CD4-positive, CD25-positive, alpha-beta regulatory T cell (primary cell): ENCODE results near the gene IL7R. TPM values are rescaled to one million over a fixed set of nuclear protein-coding genes. Genes with fewer than 3 reads are reported as not detected.

Source experiments
- ATAC-seq, 2 donors: fragments of 150-1000 bp; cut with Tn5 transposase; one replicate each; pipeline ENCODE4 v1.10.0; 2021; ENCODE audit warnings: low read depth in 2 of 2, moderate number of reproducible peaks in 2 of 2, moderate library complexity in 1 of 2
- DNase-seq, 3 donors: peaks; one replicate each; pipeline versions ENCODE4 v3.0.0 to v3.0.0-alpha.2; 2012 to 2022; ENCODE audit warnings: mixed read lengths in 1 of 3
- H3K27ac ChIP-seq: one replicate; pipeline ENCODE4 v1.7.0; 2013; ENCODE audit warnings: mild to moderate bottlenecking, low read length; ENCODE audit not compliant: insufficient read depth, poor library complexity, severe bottlenecking
- H3K27me3 ChIP-seq: one replicate; pipeline ENCODE4 v1.7.0; 2013; ENCODE audit warnings: low read length; ENCODE audit not compliant: control insufficient read depth, insufficient read depth
- H3K36me3 ChIP-seq: one replicate; pipeline ENCODE4 v1.7.0; 2013; ENCODE audit warnings: mild to moderate bottlenecking, low read length, moderate library complexity; ENCODE audit not compliant: control insufficient read depth, insufficient read depth
- H3K4me1 ChIP-seq: 2 replicates; pipeline ENCODE4 v1.7.0; 2013; ENCODE audit warnings: mild to moderate bottlenecking, low read length; ENCODE audit not compliant: insufficient read depth, control insufficient read depth, poor library complexity, severe bottlenecking
- H3K4me3 ChIP-seq: one replicate; pipeline ENCODE4 v1.7.0; 2013; ENCODE audit warnings: low read depth, mild to moderate bottlenecking, low read length, moderate library complexity
- H3K9me3 ChIP-seq, 2 experiments: 1 replicate in 1 of 2; 2 replicates in 1 of 2; pipeline ENCODE4 v1.7.0; 2013; ENCODE audit warnings: low read length in 2 of 2, mild to moderate bottlenecking in 1 of 2, moderate library complexity in 1 of 2; ENCODE audit not compliant: control insufficient read depth in 2 of 2
- H3K27ac Mint-ChIP-seq, 3 donors: one replicate each; pipeline ENCODE4 v1.8.0; 2020 to 2022; ENCODE audit warnings: mild to moderate bottlenecking in 3 of 3, mixed read lengths in 3 of 3, moderate library complexity in 2 of 3
- H3K27me3 Mint-ChIP-seq: one replicate; pipeline ENCODE4 v1.8.0; 2022; ENCODE audit warnings: mild to moderate bottlenecking, mixed read lengths
- H3K36me3 Mint-ChIP-seq: one replicate; pipeline ENCODE4 v1.8.0; 2020; ENCODE audit warnings: mixed read lengths
- H3K4me1 Mint-ChIP-seq, 4 donors: one replicate each; pipeline ENCODE4 v1.8.0; 2020 to 2022; ENCODE audit warnings: mixed read lengths in 4 of 4, mild to moderate bottlenecking in 1 of 4
- H3K4me3 Mint-ChIP-seq, 4 donors: one replicate each; pipeline ENCODE4 v1.8.0; 2020 to 2022; ENCODE audit warnings: mild to moderate bottlenecking in 4 of 4, mixed read lengths in 4 of 4, moderate library complexity in 3 of 4
- H3K9me3 Mint-ChIP-seq, 7 donors: one replicate each; pipeline ENCODE4 v1.8.0; 2020 to 2022; ENCODE audit warnings: mixed read lengths in 7 of 7, mild to moderate bottlenecking in 3 of 7, moderate library complexity in 2 of 7
- polyA plus RNA-seq, 4 donors: library from polyadenylated mRNA; unstranded; fragments of 300-500 nt; fragmentation: Illumina TruSeq; gene quantifications; one replicate each; pipeline ENCODE4 v1.2.3, GENCODE V29; 2021
- total RNA-seq: library from RNA; stranded (reverse); gene quantifications from one replicate; pipeline ENCODE4 v1.2.3, GENCODE V29; 2022

IL7R gene
- total and polyA plus RNA-seq, 5 donors from 2014 or later = 110 to 394 (median 295) TPM

GRCh38 chr5:35908814-35909213, 52.1 kb downstream of the IL7R start:
- peaks cover 5% of the 10 kb centered on the region for H3K36me3 Mint-ChIP-seq
- H3K4me1 Mint-ChIP-seq = peaks cover 14 to 34% (median 24%) of the 10 kb centered on the region in 4 donors
- Histone ChIP-seq H3K4me1 (peaks cover 13% of the 10 kb centered on the region), H3K9me3 (no peaks in the 10 kb centered on the region), H3K27ac (no peak overlapping the region), H3K4me3 (no peak overlapping the region), H3K27me3 (no peaks in the 10 kb centered on the region), H3K36me3 (no peaks in the 10 kb centered on the region)
- DNase-seq (no peak), ATAC-seq (no peak)
- H3K4me3 Mint-ChIP-seq = peak overlapping the region in 1 of 4 donors; percentile 54
- H3K27ac Mint-ChIP-seq = no peak overlapping the region
- H3K9me3 Mint-ChIP-seq = peaks cover 0 to 7% (median 2%) of the 10 kb centered on the region in 7 donors
- peaks cover 6% of the 10 kb centered on the region for H3K27me3 Mint-ChIP-seq

- Mint-ChIP-seq H3K4me3 (no peak overlapping the region), H3K36me3 (peaks cover 6% of the 10 kb centered on the region)
- no peak for ATAC-seq
Observed at GRCh38 chr5:35919191-35919590, 62.5 kb downstream of the IL7R start.

DNA sequence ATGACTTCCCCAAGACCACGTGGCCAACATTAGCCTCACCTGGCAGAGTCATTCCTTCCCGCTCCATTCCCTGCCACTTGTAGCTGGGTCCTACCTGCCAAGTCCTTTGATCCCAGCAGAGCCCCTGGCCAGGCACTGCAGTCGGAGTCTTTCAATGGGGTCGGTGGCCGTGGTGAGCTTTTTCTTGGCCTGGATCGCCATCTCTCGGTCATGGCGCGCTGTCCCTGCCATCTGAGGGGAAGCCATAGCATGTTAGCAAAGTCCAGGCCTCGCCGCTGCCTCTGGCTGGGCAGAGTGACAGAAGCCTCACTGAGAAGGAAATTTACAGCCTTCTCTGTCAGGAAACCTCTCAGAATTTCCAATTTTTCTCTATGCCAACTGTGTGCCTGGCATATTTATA, 64.2 kb downstream of the IL7R start:
- Histone ChIP-seq H3K36me3 (no peaks in the 10 kb centered on the region), H3K4me3 (no peak overlapping the region), H3K27ac (no peak overlapping the region), H3K9me3 (no peaks in the 10 kb centered on the region), H3K27me3 (no peaks in the 10 kb centered on the region), H3K4me1 (peaks cover 13% of the 10 kb centered on the region)
- Mint-ChIP-seq H3K36me3 (peaks cover 6% of the 10 kb centered on the region), H3K9me3 (peaks cover 0 to 6% (median 2%) of the 10 kb centered on the region in 7 donors), H3K4me3 (no peak overlapping the region), H3K27me3 (peaks cover 4% of the 10 kb centered on the region), H3K4me1 (peaks cover 5 to 22% (median 13%) of the 10 kb centered on the region in 4 donors), H3K27ac (no peak overlapping the region)
- no peak for DNase-seq
- no peak for ATAC-seq

More at GRCh38 chr5:35919191-35919590, 62.5 kb downstream of the IL7R start:
- peaks cover 6% of the 10 kb centered on the region for H3K27me3 Mint-ChIP-seq
- Histone ChIP-seq H3K4me1 (peaks cover 2% of the 10 kb centered on the region), H3K27ac (no peak overlapping the region), H3K27me3 (no peaks in the 10 kb centered on the region), H3K4me3 (no peak overlapping the region), H3K9me3 (no peaks in the 10 kb centered on the region), H3K36me3 (no peaks in the 10 kb centered on the region)
- no peak overlapping the region for H3K27ac Mint-ChIP-seq
- H3K9me3 Mint-ChIP-seq = peaks cover 0 to 13% (median 2%) of the 10 kb centered on the region in 7 donors
- H3K4me1 Mint-ChIP-seq = peaks cover under 1 to 9% (median under 1%) of the 10 kb centered on the region in 4 donors
- no peak for DNase-seq

DNA sequence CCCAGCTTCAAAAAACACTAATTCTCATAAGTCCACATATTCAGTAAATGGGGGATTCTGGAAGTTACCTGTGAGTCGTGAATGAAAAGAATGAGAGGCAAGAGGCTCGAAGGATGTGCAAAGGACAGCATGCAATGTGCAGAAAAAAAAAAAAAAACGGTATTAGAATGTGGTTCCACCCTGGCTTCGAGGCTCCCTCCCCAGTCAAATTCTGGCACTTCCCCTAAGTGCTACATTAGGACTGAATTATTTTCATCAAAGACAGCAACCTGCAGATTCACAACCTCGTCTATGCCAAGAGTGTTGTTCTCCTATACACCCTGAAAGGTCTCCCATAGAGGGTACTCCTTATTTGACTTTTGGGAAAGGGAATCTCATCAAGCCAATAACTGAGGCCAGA, 65.2 kb downstream of the IL7R start:
- peaks cover 6% of the 10 kb centered on the region for H3K36me3 Mint-ChIP-seq
- H3K27me3 Mint-ChIP-seq = peaks cover 4% of the 10 kb centered on the region
- ATAC-seq (no peak), DNase-seq (no peak)
- H3K27ac ChIP-seq = no peak overlapping the region
- H3K9me3 Mint-ChIP-seq = peaks cover 0 to 6% (median 2%) of the 10 kb centered on the region in 7 donors
- peaks cover 5 to 27% (median 19%) of the 10 kb centered on the region in 4 donors for H3K4me1 Mint-ChIP-seq
- no peak overlapping the region for H3K4me3 ChIP-seq
- H3K27ac Mint-ChIP-seq = peak overlapping the region in 1 of 3 donors; percentile 50
- H3K4me1 ChIP-seq = peaks cover 13% of the 10 kb centered on the region
- no peaks in the 10 kb centered on the region for H3K9me3 ChIP-seq
- no peaks in the 10 kb centered on the region for H3K27me3 ChIP-seq
- H3K36me3 ChIP-seq = no peaks in the 10 kb centered on the region
- no peak overlapping the region for H3K4me3 Mint-ChIP-seq

- Mint-ChIP-seq H3K4me1 (peaks cover 5 to 27% (median 19%) of the 10 kb centered on the region in 4 donors), H3K27me3 (peaks cover 4% of the 10 kb centered on the region), H3K36me3 (peaks cover 6% of the 10 kb centered on the region), H3K9me3 (peaks cover 0 to 6% (median 2%) of the 10 kb centered on the region in 7 donors), H3K4me3 (no peak overlapping the region), H3K27ac (peak overlapping the region in 1 of 3 donors; percentile 50)
- ATAC-seq (no peak), DNase-seq (no peak)
- H3K36me3 ChIP-seq = no peaks in the 10 kb centered on the region
- no peaks in the 10 kb centered on the region for H3K9me3 ChIP-seq
- H3K27me3 ChIP-seq = no peaks in the 10 kb centered on the region
- H3K4me3 ChIP-seq = no peak overlapping the region
- H3K4me1 ChIP-seq = peaks cover 13% of the 10 kb centered on the region
- no peak overlapping the region for H3K27ac ChIP-seq
Observed at GRCh38 chr5:35922468-35922867, 65.8 kb downstream of the IL7R start.

DNA sequence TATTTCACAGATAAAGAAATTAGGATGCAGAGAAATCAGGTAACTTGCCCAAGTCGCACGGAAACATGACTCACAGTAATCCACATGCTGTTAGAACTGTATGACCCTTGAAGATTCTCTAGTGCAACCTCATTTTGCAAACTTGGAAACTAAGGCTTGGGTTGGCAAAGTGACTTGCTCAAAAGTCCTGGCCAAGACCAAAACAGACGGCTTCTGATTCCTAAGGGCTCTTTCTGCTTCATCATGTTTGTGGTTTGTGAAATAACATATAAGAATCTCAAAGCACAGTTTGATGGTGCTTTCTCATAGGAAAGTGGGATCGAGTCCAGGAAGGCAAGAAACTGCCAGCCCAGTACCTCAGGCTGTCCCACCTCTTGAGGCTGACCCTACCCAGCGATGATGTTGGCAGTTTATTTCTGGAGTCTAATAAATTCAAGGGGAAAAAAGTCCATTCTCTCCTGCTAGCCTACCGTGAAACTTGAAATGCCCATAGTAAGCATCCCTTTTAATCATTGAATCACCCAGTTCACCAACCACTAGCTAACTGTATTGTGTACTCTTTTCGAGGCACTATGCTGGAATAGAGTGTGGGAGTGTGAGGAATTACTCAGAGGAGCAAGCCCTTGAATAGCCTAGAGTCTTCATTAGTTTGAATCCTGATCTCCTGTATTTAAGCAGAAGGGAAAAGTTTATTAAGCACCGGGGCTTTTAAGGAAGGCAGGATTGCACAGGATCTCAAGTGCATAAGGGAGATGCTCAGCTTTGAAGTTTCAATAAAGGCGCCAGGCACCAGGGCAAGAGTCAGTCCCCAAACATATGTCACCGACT, 67.6 kb downstream of the IL7R start:
- Mint-ChIP-seq H3K36me3 (peaks cover 4% of the 10 kb centered on the region), H3K27me3 (peaks cover 4% of the 10 kb centered on the region), H3K9me3 (peaks cover 0 to 4% (median 2%) of the 10 kb centered on the region in 7 donors), H3K27ac (peak overlapping the region; percentile 37 to 80 (median 54)), H3K4me3 (peak overlapping the region; percentile 25 to 75 (median 60)), H3K4me1 (peaks cover 5 to 27% (median 19%) of the 10 kb centered on the region in 4 donors)
- Histone ChIP-seq H3K9me3 (no peaks in the 10 kb centered on the region), H3K4me1 (peaks cover 13% of the 10 kb centered on the region), H3K27me3 (peaks cover 2% of the 10 kb centered on the region), H3K4me3 (peak overlapping the region; percentile 60), H3K36me3 (no peaks in the 10 kb centered on the region), H3K27ac (no peak overlapping the region)
- no peak for DNase-seq
- ATAC-seq = no peak

- Mint-ChIP-seq H3K4me1 (peaks cover 5 to 27% (median 19%) of the 10 kb centered on the region in 4 donors), H3K27ac (peak overlapping the region; percentile 37 to 80 (median 54))
- H3K27ac ChIP-seq = no peak overlapping the region
Observed at GRCh38 chr5:35924950-35925722, 68.4 kb downstream of the IL7R start.

More at GRCh38 chr5:35924950-35925722, 68.4 kb downstream of the IL7R start:
- Mint-ChIP-seq H3K36me3 (no peaks in the 10 kb centered on the region), H3K4me3 (peak overlapping the region; percentile 25 to 75 (median 60)), H3K27me3 (peaks cover 4% of the 10 kb centered on the region), H3K9me3 (peaks cover 0 to 2% (median 0%) of the 10 kb centered on the region in 7 donors)
- Histone ChIP-seq H3K4me3 (peak overlapping the region; percentile 60), H3K27me3 (peaks cover 2% of the 10 kb centered on the region), H3K36me3 (no peaks in the 10 kb centered on the region), H3K4me1 (peaks cover 13% of the 10 kb centered on the region), H3K9me3 (no peaks in the 10 kb centered on the region)
- DNase-seq (peak; percentile 51 to 87 (median 78)), ATAC-seq (peak; percentile 94 to 95)
